Gastrocnemius medialis (tissue), 4 donors: Measurements from ENCODE around the gene FBN2. TPM values are rescaled to one million over a fixed set of nuclear protein-coding genes. Genes with fewer than 3 reads are reported as not detected.
"Not testable (repeated sequence)": the region's sequence is repeated elsewhere in the genome, so short reads cannot be mapped to it uniquely, and the experiment has no call there.

Source experiments
- ATAC-seq, 2 donors: fragments of 150-250 bp; one replicate each; pipeline ENCODE4 v1.9.1; 2016
- DNase-seq, 2 donors: peaks; one replicate each; pipeline ENCODE4 v3.0.0-alpha.2; 2019
- H3K27ac ChIP-seq, 4 donors: fragments of 200-600 bp; sonication (generic); 1 replicate in 1 of 4; 2 replicates in 3 of 4; pipeline ENCODE4 v1.5.1; 2016 to 2018; ENCODE audit warnings: mild to moderate bottlenecking in 2 of 4, moderate library complexity in 1 of 4
- H3K27me3 ChIP-seq, 3 donors: fragments of 200-600 bp; sonication (generic) in 2 of 3; 1 replicate in 1 of 3; 2 replicates in 2 of 3; pipeline versions ENCODE4 v1.5.1 to v1.6.0; 2016 to 2019; ENCODE audit warnings: mild to moderate bottlenecking in 1 of 3, moderate library complexity in 1 of 3
- H3K36me3 ChIP-seq, 2 donors: fragments of 200-600 bp; sonication (generic) in 1 of 2; one replicate each; pipeline ENCODE4 v1.5.1; 2017 to 2018
- H3K4me1 ChIP-seq, 2 donors: fragments of 200-600 bp; sonication (generic) in 1 of 2; one replicate each; pipeline ENCODE4 v1.5.1; 2016 to 2017; ENCODE audit warnings: mild to moderate bottlenecking in 2 of 2
- H3K4me3 ChIP-seq, 4 donors: fragments of 200-600 bp; sonication (generic) in 3 of 4; 1 replicate in 1 of 4; 2 replicates in 3 of 4; pipeline ENCODE4 v1.5.1; 2016 to 2019; ENCODE audit warnings: mild to moderate bottlenecking in 2 of 4
- H3K9me3 ChIP-seq, 3 donors: fragments of 200-600 bp; sonication (generic) in 2 of 3; 1 replicate in 1 of 3; 2 replicates in 2 of 3; pipeline ENCODE4 v1.5.1; 2016 to 2019
- CTCF ChIP-seq, 5 experiments: fragments of 450-650 bp in 3 of 5; fragments of 200-600 bp in 2 of 5; sonication (generic) in 2 of 5; IDR thresholded peaks in 4 of 5; conservative IDR thresholded peaks in 1 of 5; 1 replicate in 4 of 5; 2 replicates in 1 of 5; pipeline ENCODE4 v1.5.1; 2016 to 2019; ENCODE audit warnings: antibody characterized with exemption in 5 of 5, mild to moderate bottlenecking in 3 of 5, moderate library complexity in 3 of 5
- POLR2A ChIP-seq, 2 donors: fragments of 450-650 bp; IDR thresholded peaks; one replicate each; pipeline ENCODE4 v1.6.1; 2017; ENCODE audit warnings: antibody characterized with exemption in 2 of 2, mild to moderate bottlenecking in 2 of 2, moderate library complexity in 2 of 2
- in situ Hi-C, 4 donors: fragments of 200-750 bp; cut with MboI; loops; one replicate each; pipeline versions ENCODE4 v1.15.0 to v1.8.0; 2017; ENCODE audit warnings: low sequenced_read_pairs in 4 of 4
- intact Hi-C: fragments of 100-400 bp; cut with DNase I; formaldehyde crosslinking; loops from one replicate; pipeline ENCODE4 v1.15.1; 2023; ENCODE audit warnings: low total_unique reads
- total RNA-seq, 4 donors: library from RNA; depleted of rRNA; stranded (reverse); fragments of >200 nt; gene quantifications; one replicate each; pipeline versions ENCODE4 v1.1.0 to v1.2.3, GENCODE V29; 2016

The FBN2 gene
- total RNA-seq, 4 donors from 2014 or later: 0.07 to 0.20 TPM; not detected in 2

GRCh38 chr5:128328446-128328845, 209.6 kb downstream of the FBN2 start:
- H3K36me3 ChIP-seq: no peaks in the 10 kb centered on the region
- TF ChIP-seq POLR2A (IDR thresholded peaks at IDR 0.05) (no peak), CTCF (IDR thresholded peaks at IDR 0.05 in 4 of 5, conservative IDR thresholded peaks at IDR 0.05 in 1 of 5) (no peak)
- in situ Hi-C loops (no loop called here), intact Hi-C loops (no loop called here)
- no peaks in the 10 kb centered on the region for H3K27me3 ChIP-seq
- peak in 1 of 2 donors; percentile 52 for ATAC-seq
- H3K9me3 ChIP-seq: no peaks in the 10 kb centered on the region
- peak overlapping the region in 2 of 4 donors; percentile 7 to 37 for H3K4me3 ChIP-seq
- DNase-seq: no peak
- no peak overlapping the region for H3K27ac ChIP-seq
- H3K4me1 ChIP-seq: peaks cover 9 to 15% of the 10 kb centered on the region in 2 donors

DNA sequence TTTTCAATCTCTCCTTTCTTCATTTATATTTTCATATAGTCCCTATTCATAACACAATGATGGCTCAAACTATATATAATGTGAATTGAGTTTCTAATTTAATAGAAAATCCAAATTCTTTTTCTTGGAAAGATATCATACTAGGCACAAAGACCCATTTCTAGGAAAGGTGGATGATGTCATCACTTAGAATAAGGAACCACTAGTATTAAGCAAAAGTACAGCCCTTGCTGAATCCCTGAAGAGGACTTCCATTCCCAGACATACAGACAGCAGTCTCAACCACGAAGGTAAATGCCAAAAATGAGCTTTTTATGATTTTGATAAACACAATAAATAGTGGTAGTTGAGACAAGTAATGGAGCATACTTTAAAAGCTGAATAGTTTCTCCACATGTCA, 210.0 kb downstream of the FBN2 start:
- intact Hi-C loops: no loop called here
- in situ Hi-C loops: no loop called here
- DNase-seq (no peak), ATAC-seq (no peak)
- TF ChIP-seq CTCF (IDR thresholded peaks at IDR 0.05 in 4 of 5, conservative IDR thresholded peaks at IDR 0.05 in 1 of 5) (no peak), POLR2A (IDR thresholded peaks at IDR 0.05) (no peak)
- H3K9me3 ChIP-seq: no peaks in the 10 kb centered on the region
- H3K27ac ChIP-seq: no peak overlapping the region
- H3K36me3 ChIP-seq: no peaks in the 10 kb centered on the region
- peak overlapping the region in 1 of 4 donors; percentile 7 for H3K4me3 ChIP-seq
- no peaks in the 10 kb centered on the region for H3K27me3 ChIP-seq
- peaks cover 9 to 15% of the 10 kb centered on the region in 2 donors for H3K4me1 ChIP-seq

- DNase-seq, in situ Hi-C loops, intact Hi-C loops, H3K4me1 ChIP-seq, H3K4me3 ChIP-seq, H3K27me3 ChIP-seq, H3K9me3 ChIP-seq, H3K36me3 ChIP-seq, H3K27ac ChIP-seq, ATAC-seq: not testable (repeated sequence)
Observed at GRCh38 chr5:128321418-128321817, 216.6 kb downstream of the FBN2 start.

DNA sequence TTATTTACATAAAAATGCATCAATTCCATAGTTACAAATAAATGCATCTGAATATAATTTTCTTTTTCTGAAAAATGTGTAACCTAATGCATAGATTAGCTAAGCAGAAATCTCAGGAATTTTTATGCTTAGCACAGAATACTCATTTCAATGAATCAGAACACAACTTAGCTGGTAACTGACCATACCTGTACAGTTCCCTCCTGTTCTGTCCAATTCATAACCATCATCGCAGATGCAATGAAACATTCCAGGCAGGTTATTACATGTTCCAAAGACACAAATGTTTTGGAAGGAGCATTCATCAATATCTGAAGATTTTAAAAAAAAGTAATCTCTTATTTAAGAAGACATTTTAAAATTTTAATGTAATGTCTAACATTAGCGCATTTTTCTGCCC, 219.4 kb downstream of the FBN2 start:
- DNase-seq (no peak), ATAC-seq (no peak)
- in situ Hi-C loops: no loop called here
- H3K36me3 ChIP-seq: no peaks in the 10 kb centered on the region
- H3K4me1 ChIP-seq: no peaks in the 10 kb centered on the region
- no peaks in the 10 kb centered on the region for H3K27me3 ChIP-seq
- H3K9me3 ChIP-seq: no peaks in the 10 kb centered on the region
- no peak overlapping the region for H3K4me3 ChIP-seq
- no peak overlapping the region for H3K27ac ChIP-seq
- intact Hi-C loops: no loop called here
- TF ChIP-seq POLR2A (IDR thresholded peaks at IDR 0.05) (no peak), CTCF (IDR thresholded peaks at IDR 0.05 in 4 of 5, conservative IDR thresholded peaks at IDR 0.05 in 1 of 5) (no peak)

- DNase-seq (no peak), ATAC-seq (no peak)
- Histone ChIP-seq H3K36me3 (no peaks in the 10 kb centered on the region), H3K27me3 (no peaks in the 10 kb centered on the region), H3K4me1 (no peaks in the 10 kb centered on the region), H3K9me3 (no peaks in the 10 kb centered on the region), H3K27ac (no peak overlapping the region), H3K4me3 (no peak overlapping the region)
- no peak for TF ChIP-seq POLR2A (IDR thresholded peaks at IDR 0.05)
- no peak for TF ChIP-seq CTCF (IDR thresholded peaks at IDR 0.05 in 4 of 5, conservative IDR thresholded peaks at IDR 0.05 in 1 of 5)
- intact Hi-C loops (no loop called here), in situ Hi-C loops (no loop called here)
Observed at GRCh38 chr5:128317481-128317880, 220.6 kb downstream of the FBN2 start.
